GM12878 (cell line): Measurements from ENCODE around the gene RAB3B. TPM values are rescaled to one million over a fixed set of nuclear protein-coding genes. Genes with fewer than 3 reads are reported as not detected.

Experiments
- ATAC-seq: fragments of 200-7000 bp; cut with Tn5 transposase; 3 replicates; pipeline ENCODE4 v1.9.1; 2020; ENCODE audit warnings: mild to moderate bottlenecking, moderate library complexity
- BruUV-seq: library from RNA; stranded (reverse); fragments of 400-500 nt; replicated peaks from 2 replicates; lab custom pipeline; 2021; lab: Mats Ljungman, UMichigan
- CTCF ChIA-PET: fragments of 300-600 bp; sonication (Branson Sonifier 250); formaldehyde crosslinking; extraction: SDS; loops from one replicate; lab custom pipeline; 2021; ENCODE audit warnings: inconsistent platforms; lab: Yijun Ruan, JAX
- POLR2A ChIA-PET: fragments of 350-600 bp; formaldehyde crosslinking; extraction: SDS; loops from one replicate; lab custom pipeline; 2021; ENCODE audit warnings: inconsistent platforms; lab: Charles Lee
- RAD21 ChIA-PET: fragments of 300-600 bp; sonication (Branson Sonifier 250); formaldehyde crosslinking; loops from one replicate; lab custom pipeline; 2023; ENCODE audit warnings: antibody characterized with exemption; ENCODE audit not compliant: unreplicated experiment; lab: Charles Lee
- SMC1A ChIA-PET: fragments of 300-600 bp; sonication (Branson Sonifier 250); formaldehyde crosslinking; loops from one replicate; lab custom pipeline; 2023; ENCODE audit not compliant: unreplicated experiment, uncharacterized antibody; lab: Charles Lee
- DNase-seq: peaks from one replicate; pipeline ENCODE4 v3.0.0-alpha.2; 2011; ENCODE audit warnings: low read depth, low spot score
- FAIRE-seq: peaks from 3 replicates; lab custom pipeline; 2011; peaks lifted over from hg19 to GRCh38; lab: Jason Lieb, UNC
- H2AFZ ChIP-seq: 2 replicates; pipeline ENCODE4 v1.6.0; 2011; ENCODE audit warnings: low read depth, low read length, control low read depth; ENCODE audit not compliant: control insufficient read depth
- H3K27ac ChIP-seq: 2 replicates; pipeline ENCODE4 v1.5.1; 2011; ENCODE audit warnings: control low read depth; ENCODE audit not compliant: control insufficient read depth, insufficient read depth
- H3K27me3 ChIP-seq, 2 experiments: replicated peaks in 1 of 2; 2 replicates each; pipeline versions ENCODE4 v1.6.0 to v1.6.1; 2011; ENCODE audit warnings: low read length in 1 of 2; ENCODE audit not compliant: control insufficient read depth in 2 of 2, insufficient read depth in 2 of 2
- H3K36me3 ChIP-seq, 2 experiments: 2 replicates each; pipeline ENCODE4 v1.5.1; 2011; ENCODE audit warnings: low read length in 1 of 2; ENCODE audit not compliant: control insufficient read depth in 2 of 2, insufficient read depth in 2 of 2
- H3K4me1 ChIP-seq: 2 replicates; pipeline ENCODE4 v1.6.1; 2011; ENCODE audit warnings: mild to moderate bottlenecking, low read length, moderate library complexity, mixed read lengths; ENCODE audit not compliant: control insufficient read depth, insufficient read depth
- H3K4me2 ChIP-seq: 2 replicates; pipeline ENCODE4 v1.6.0; 2011; ENCODE audit warnings: control low read depth; ENCODE audit not compliant: control insufficient read depth, insufficient read depth
- H3K4me3 ChIP-seq: fragments of 200-600 bp; sonication (generic); 2 replicates; pipeline ENCODE4 v1.5.1; 2016
- H3K79me2 ChIP-seq: 2 replicates; pipeline ENCODE4 v1.6.0; 2011; ENCODE audit warnings: low read length; ENCODE audit not compliant: control insufficient read depth, insufficient read depth
- H3K9ac ChIP-seq: 2 replicates; pipeline ENCODE4 v1.8.0; 2011; ENCODE audit warnings: low read length, control low read depth, mixed read lengths; ENCODE audit not compliant: control insufficient read depth, insufficient read depth
- H3K9me3 ChIP-seq: replicated peaks from 3 replicates; pipeline ENCODE4 v1.5.1; 2011; ENCODE audit warnings: mild to moderate bottlenecking, low read length; ENCODE audit not compliant: control insufficient read depth, insufficient read depth
- H4K20me1 ChIP-seq: 2 replicates; pipeline ENCODE4 v1.6.0; 2011; ENCODE audit not compliant: control insufficient read depth, insufficient read depth
- BCL11A ChIP-seq: IDR thresholded peaks from 2 replicates; pipeline ENCODE4 v1.6.1; 2011; ENCODE audit warnings: low read depth, low read length
- CHD2 ChIP-seq: IDR thresholded peaks from 2 replicates; pipeline ENCODE4 v1.6.1; 2011; ENCODE audit warnings: low read depth, low read length, improper control_type of control experiment, borderline replicate concordance
- HDAC6 ChIP-seq: fragments of 200-600 bp; sonication (generic); IDR thresholded peaks from one replicate; pipeline ENCODE4 v1.8.0; 2017; ENCODE audit warnings: antibody characterized with exemption; ENCODE audit not compliant: unreplicated experiment
- NFYA ChIP-seq: IDR thresholded peaks from 2 replicates; pipeline ENCODE4 v1.6.1; 2011; ENCODE audit warnings: low read depth, mild to moderate bottlenecking, low read length, improper control_type of control experiment, borderline replicate concordance
- TCF12 ChIP-seq: IDR thresholded peaks from 2 replicates; pipeline ENCODE4 v1.6.1; 2011; ENCODE audit warnings: low read depth, mild to moderate bottlenecking, low read length
- YY1 ChIP-seq: IDR thresholded peaks from 2 replicates; pipeline ENCODE4 v1.6.1; 2011; ENCODE audit warnings: low read depth, mild to moderate bottlenecking, low read length
- ZNF217 ChIP-seq: fragments of 450-650 bp; IDR thresholded peaks from 2 replicates; pipeline ENCODE4 v1.6.1; 2017; ENCODE audit warnings: antibody characterized with exemption, mild to moderate bottlenecking
- WGBS: methylation state at CpG from one replicate; pipeline ENCODE4 v1.1.6; 2016; ENCODE audit warnings: low lambda C conversion rate; ENCODE audit not compliant: insufficient replicate concordance, insufficient coverage; ENCODE audit errors: missing lambda C conversion rate; 5-methylcytosine and 5-hydroxymethylcytosine counted together
- in situ Hi-C: fragments of 300-500 bp; cut with MboI; formaldehyde crosslinking; loops from 9 replicates; pipeline ENCODE4 v1.14.3; 2018; ENCODE audit warnings: mixed read lengths
- intact Hi-C: fragments of 100-400 bp; cut with micrococcal nuclease; formaldehyde crosslinking; loops from one replicate; pipeline ENCODE4 v1.14.2; 2022; ENCODE audit not compliant: unreplicated experiment
- polyA plus RNA-seq, 11 experiments: library from polyadenylated mRNA; depleted of rRNA in 4 of 11; unstranded in 6 of 11; stranded (reverse) in 5 of 11; fragments of >200 nt; fragmentation: Nextera tagmentation in 4 of 11; fragmentation: Illumina TruSeq in 1 of 11; extraction: Ambion mirVana in 4 of 11; extraction: Trizol in 1 of 11; gene quantifications; 1 replicate in 1 of 11; 2 replicates in 10 of 11; pipeline versions ENCODE4 v1.2.1 to v1.2.3, GENCODE V29; 2011 to 2016; ENCODE audit warnings: inconsistent platforms in 2 of 11, missing spikeins in 2 of 11, low read depth in 1 of 11
- total RNA-seq, 4 experiments: library from RNA; depleted of rRNA in 3 of 4; stranded (reverse); fragments of >200 nt in 3 of 4; fragmentation: Illumina TruSeq in 1 of 4; extraction: Trizol in 1 of 4; gene quantifications; 2 replicates each; pipeline versions ENCODE4 v1.2.1 to v1.2.3, GENCODE V29; 2013 to 2021
- TF ChIP-seq, protein P1 (sequence below): IDR thresholded peaks from 2 replicates; pipeline ENCODE4 v1.6.1; 2012; ENCODE audit warnings: mild to moderate bottlenecking, low read depth, low read length
- TF ChIP-seq, protein P2 (sequence below): IDR thresholded peaks from 2 replicates; pipeline ENCODE4 v1.6.1; 2011; ENCODE audit warnings: borderline replicate concordance, low read depth, mild to moderate bottlenecking, moderate library complexity, mixed read lengths, low read length; ENCODE audit not compliant: insufficient read depth; ENCODE audit errors: extremely low read length
- TF ChIP-seq, protein P3 (sequence below): fragments of 150-350 bp; IDR thresholded peaks from 2 replicates; pipeline ENCODE4 v1.6.1; 2014; ENCODE audit warnings: mild to moderate bottlenecking, low read depth, low read length
- TF ChIP-seq, protein P4 (sequence below): fragments of 450-650 bp; formaldehyde crosslinking; IDR thresholded peaks from 2 replicates; pipeline ENCODE4 v1.4.0; 2022; ENCODE audit warnings: mild to moderate bottlenecking, moderate library complexity

RAB3B gene
- total and polyA plus RNA-seq, 10 of the 15 experiments (the other 5 are each of a cell fraction or from before 2014, with no cell fraction given) = 0.05 to 0.32 (median 0.24) TPM

DNA sequence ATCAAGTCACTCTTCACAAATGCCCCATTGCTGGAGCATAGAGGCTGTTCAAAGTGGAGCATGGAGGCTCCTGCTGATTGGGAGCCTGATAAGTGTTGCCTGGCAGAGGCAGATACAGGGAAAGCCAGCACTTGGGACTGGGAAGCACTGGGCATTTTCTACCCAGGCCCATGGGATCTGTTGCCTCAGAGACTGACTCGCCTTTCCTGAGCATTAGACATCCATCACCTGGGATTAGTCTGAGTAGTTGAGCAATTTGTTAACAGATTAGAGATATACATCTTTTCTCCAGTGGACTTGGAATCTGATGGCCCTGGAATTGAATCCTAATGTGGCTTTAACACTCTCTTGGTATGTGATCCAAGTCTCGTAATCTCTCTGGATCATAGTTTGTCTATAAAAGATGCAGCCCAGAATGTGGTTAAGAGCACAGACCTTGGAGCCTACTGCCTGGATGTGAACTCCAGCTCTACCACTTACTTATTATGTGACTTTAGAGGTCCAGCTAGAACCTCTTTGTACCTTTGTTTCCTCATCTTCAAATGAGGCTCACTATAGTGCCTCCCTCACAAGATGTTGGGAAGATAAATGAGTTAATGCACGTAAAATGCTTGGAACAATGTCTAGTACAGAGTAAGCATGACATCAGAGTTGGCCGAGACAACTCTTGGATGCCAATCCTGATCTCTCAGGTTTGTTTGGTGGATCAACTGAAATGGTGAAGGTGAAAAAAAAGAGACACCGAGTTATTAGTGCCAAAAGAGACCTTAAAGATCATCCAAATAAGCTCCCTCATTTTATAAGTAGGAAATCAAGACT lies 73.7 kb downstream of the RAB3B start:
- no peaks in the 10 kb centered on the region for H3K27me3 ChIP-seq
- SMC1A ChIA-PET = interaction anchor here (0.6 to 1.2 kb wide), 3 partner anchors 9 to 36 kb away, joined by 3 read pairs; no protein-coding TSS in a partner anchor
- H3K4me3 ChIP-seq = no peak overlapping the region
- H2AFZ ChIP-seq = no peak overlapping the region
- DNase-seq = no peak
- H3K4me1 ChIP-seq = no peaks in the 10 kb centered on the region
- no peaks in the 10 kb centered on the region for H3K9me3 ChIP-seq
- no peak overlapping the region for H3K4me2 ChIP-seq
- H3K36me3 ChIP-seq = no peaks in the 10 kb centered on the region
- CTCF ChIA-PET = interaction anchor here (0.9 to 2.1 kb wide), 2 partner anchors 19 to 24 kb away, joined by 4 to 8 read pairs; no protein-coding TSS in a partner anchor
- RAD21 ChIA-PET = no interaction called here
- no peaks in the 10 kb centered on the region for H3K79me2 ChIP-seq
- in situ Hi-C loops (no loop called here), intact Hi-C loops (no loop called here)
- H3K9ac ChIP-seq = no peak overlapping the region
- no peak for FAIRE-seq
- POLR2A ChIA-PET = interaction anchor here (0.6 kb wide), 1 partner anchor 105 kb away, joined by 5 read pairs; no protein-coding TSS in a partner anchor
- H4K20me1 ChIP-seq = no peaks in the 10 kb centered on the region
- no peak for ATAC-seq
- BruUV-seq = no TSS peak
- H3K27ac ChIP-seq = no peak overlapping the region
- 25% methylated on average over 5 of the region's 5 CpGs for WGBS
- TF ChIP-seq TCF12 = no peak
- no peak for TF ChIP-seq CHD2
- no peak for TF ChIP-seq BCL11A
- TF ChIP-seq YY1 = no peak
- TF ChIP-seq NFYA = no peak
- TF ChIP-seq, protein P1, sequence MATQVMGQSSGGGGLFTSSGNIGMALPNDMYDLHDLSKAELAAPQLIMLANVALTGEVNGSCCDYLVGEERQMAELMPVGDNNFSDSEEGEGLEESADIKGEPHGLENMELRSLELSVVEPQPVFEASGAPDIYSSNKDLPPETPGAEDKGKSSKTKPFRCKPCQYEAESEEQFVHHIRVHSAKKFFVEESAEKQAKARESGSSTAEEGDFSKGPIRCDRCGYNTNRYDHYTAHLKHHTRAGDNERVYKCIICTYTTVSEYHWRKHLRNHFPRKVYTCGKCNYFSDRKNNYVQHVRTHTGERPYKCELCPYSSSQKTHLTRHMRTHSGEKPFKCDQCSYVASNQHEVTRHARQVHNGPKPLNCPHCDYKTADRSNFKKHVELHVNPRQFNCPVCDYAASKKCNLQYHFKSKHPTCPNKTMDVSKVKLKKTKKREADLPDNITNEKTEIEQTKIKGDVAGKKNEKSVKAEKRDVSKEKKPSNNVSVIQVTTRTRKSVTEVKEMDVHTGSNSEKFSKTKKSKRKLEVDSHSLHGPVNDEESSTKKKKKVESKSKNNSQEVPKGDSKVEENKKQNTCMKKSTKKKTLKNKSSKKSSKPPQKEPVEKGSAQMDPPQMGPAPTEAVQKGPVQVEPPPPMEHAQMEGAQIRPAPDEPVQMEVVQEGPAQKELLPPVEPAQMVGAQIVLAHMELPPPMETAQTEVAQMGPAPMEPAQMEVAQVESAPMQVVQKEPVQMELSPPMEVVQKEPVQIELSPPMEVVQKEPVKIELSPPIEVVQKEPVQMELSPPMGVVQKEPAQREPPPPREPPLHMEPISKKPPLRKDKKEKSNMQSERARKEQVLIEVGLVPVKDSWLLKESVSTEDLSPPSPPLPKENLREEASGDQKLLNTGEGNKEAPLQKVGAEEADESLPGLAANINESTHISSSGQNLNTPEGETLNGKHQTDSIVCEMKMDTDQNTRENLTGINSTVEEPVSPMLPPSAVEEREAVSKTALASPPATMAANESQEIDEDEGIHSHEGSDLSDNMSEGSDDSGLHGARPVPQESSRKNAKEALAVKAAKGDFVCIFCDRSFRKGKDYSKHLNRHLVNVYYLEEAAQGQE = no peak
- TF ChIP-seq ZNF217 = no peak
- TF ChIP-seq, protein P2, sequence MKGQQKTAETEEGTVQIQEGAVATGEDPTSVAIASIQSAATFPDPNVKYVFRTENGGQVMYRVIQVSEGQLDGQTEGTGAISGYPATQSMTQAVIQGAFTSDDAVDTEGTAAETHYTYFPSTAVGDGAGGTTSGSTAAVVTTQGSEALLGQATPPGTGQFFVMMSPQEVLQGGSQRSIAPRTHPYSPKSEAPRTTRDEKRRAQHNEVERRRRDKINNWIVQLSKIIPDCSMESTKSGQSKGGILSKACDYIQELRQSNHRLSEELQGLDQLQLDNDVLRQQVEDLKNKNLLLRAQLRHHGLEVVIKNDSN = no peak
- TF ChIP-seq, protein P3, sequence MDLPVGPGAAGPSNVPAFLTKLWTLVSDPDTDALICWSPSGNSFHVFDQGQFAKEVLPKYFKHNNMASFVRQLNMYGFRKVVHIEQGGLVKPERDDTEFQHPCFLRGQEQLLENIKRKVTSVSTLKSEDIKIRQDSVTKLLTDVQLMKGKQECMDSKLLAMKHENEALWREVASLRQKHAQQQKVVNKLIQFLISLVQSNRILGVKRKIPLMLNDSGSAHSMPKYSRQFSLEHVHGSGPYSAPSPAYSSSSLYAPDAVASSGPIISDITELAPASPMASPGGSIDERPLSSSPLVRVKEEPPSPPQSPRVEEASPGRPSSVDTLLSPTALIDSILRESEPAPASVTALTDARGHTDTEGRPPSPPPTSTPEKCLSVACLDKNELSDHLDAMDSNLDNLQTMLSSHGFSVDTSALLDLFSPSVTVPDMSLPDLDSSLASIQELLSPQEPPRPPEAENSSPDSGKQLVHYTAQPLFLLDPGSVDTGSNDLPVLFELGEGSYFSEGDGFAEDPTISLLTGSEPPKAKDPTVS = no peak
- no peak for TF ChIP-seq HDAC6
- TF ChIP-seq, protein P4, sequence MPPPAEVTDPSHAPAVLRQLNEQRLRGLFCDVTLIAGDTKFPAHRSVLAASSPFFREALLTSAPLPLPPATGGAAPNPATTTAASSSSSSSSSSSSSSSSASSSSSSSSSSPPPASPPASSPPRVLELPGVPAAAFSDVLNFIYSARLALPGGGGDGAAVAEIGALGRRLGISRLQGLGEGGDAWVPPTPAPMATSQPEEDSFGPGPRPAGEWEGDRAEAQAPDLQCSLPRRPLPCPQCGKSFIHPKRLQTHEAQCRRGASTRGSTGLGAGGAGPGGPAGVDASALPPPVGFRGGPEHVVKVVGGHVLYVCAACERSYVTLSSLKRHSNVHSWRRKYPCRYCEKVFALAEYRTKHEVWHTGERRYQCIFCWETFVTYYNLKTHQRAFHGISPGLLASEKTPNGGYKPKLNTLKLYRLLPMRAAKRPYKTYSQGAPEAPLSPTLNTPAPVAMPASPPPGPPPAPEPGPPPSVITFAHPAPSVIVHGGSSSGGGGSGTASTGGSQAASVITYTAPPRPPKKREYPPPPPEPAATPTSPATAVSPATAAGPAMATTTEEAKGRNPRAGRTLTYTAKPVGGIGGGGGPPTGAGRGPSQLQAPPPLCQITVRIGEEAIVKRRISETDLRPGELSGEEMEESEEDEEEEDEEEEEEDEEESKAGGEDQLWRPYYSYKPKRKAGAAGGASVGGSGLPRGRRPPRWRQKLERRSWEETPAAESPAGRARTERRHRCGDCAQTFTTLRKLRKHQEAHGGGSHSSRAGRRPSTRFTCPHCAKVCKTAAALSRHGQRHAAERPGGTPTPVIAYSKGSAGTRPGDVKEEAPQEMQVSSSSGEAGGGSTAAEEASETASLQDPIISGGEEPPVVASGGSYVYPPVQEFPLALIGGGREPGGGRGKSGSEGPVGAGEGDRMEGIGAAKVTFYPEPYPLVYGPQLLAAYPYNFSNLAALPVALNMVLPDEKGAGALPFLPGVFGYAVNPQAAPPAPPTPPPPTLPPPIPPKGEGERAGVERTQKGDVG (CRISPR knock-in tag) = no peak
